DND-41 (cell line): ENCODE data around the gene ITSN2.
A peak's percentile ranks its signal among the peaks of the same experiment; 100 is the strongest.

Experiments used
- ATAC-seq: fragments of 200-7000 bp; cut with Tn5 transposase; 3 replicates; pipeline ENCODE4 v1.9.1; 2021; ENCODE audit warnings: low read depth; ENCODE audit not compliant: insufficient read depth
- DNase-seq: peaks from one replicate; pipeline ENCODE4 v3.0.0-alpha.2; 2020
- H2AFZ ChIP-seq: 2 replicates; pipeline ENCODE4 v1.6.0; 2012; ENCODE audit warnings: low read depth, low read length
- H3K27ac ChIP-seq: 2 replicates; pipeline ENCODE4 v1.5.1; 2012; ENCODE audit warnings: low read length, inconsistent platforms
- H3K27me3 ChIP-seq: fragments of 200-600 bp; sonication (generic); 2 replicates; pipeline ENCODE4 v1.6.0; 2012; ENCODE audit warnings: low read length, mild to moderate bottlenecking, inconsistent platforms; ENCODE audit not compliant: insufficient read depth, poor library complexity
- H3K36me3 ChIP-seq: 2 replicates; pipeline ENCODE4 v1.5.1; 2012; ENCODE audit warnings: low read length, inconsistent platforms; ENCODE audit not compliant: insufficient read depth
- H3K4me1 ChIP-seq: 2 replicates; pipeline ENCODE4 v1.5.1; 2012; ENCODE audit warnings: mild to moderate bottlenecking, low read length; ENCODE audit not compliant: insufficient read depth
- H3K4me2 ChIP-seq: 2 replicates; pipeline ENCODE4 v1.6.0; 2012; ENCODE audit warnings: mild to moderate bottlenecking, moderate library complexity, low read length, inconsistent platforms; ENCODE audit not compliant: insufficient read depth
- H3K4me3 ChIP-seq, 2 experiments: fragments of 200-600 bp in 1 of 2; shearing (Covaris generic) in 1 of 2; 2 replicates each; pipeline ENCODE4 v1.5.1; 2012 to 2016; ENCODE audit warnings: inconsistent platforms in 2 of 2, low read length in 2 of 2, mild to moderate bottlenecking in 2 of 2, low read depth in 1 of 2, moderate library complexity in 1 of 2
- H3K79me2 ChIP-seq: 2 replicates; pipeline ENCODE4 v1.6.0; 2012; ENCODE audit warnings: low read length, inconsistent platforms; ENCODE audit not compliant: insufficient read depth
- H3K9ac ChIP-seq: 2 replicates; pipeline ENCODE4 v1.6.0; 2012; ENCODE audit warnings: low read depth, mild to moderate bottlenecking, inconsistent platforms, low read length, moderate library complexity
- H3K9me3 ChIP-seq: 2 replicates; pipeline ENCODE4 v1.5.1; 2012; ENCODE audit warnings: low read length, moderate library complexity, mild to moderate bottlenecking, inconsistent platforms; ENCODE audit not compliant: insufficient read depth, severe bottlenecking
- H4K20me1 ChIP-seq: 2 replicates; pipeline ENCODE4 v1.6.0; 2012; ENCODE audit warnings: low read length; ENCODE audit not compliant: insufficient read depth
- EZH2 ChIP-seq: IDR thresholded peaks from 3 replicates; pipeline ENCODE4 v1.6.1; 2012; ENCODE audit warnings: borderline replicate concordance, low read depth, mild to moderate bottlenecking, moderate library complexity, low read length, inconsistent platforms; ENCODE audit not compliant: severe bottlenecking
- TF ChIP-seq, protein P1 (sequence below): IDR thresholded peaks from 2 replicates; pipeline ENCODE4 v1.5.1; 2012; ENCODE audit warnings: borderline replicate concordance, low read length, moderate library complexity, mild to moderate bottlenecking; ENCODE audit not compliant: poor library complexity, severe bottlenecking; ENCODE audit errors: extremely low read depth

ITSN2 gene

DNA sequence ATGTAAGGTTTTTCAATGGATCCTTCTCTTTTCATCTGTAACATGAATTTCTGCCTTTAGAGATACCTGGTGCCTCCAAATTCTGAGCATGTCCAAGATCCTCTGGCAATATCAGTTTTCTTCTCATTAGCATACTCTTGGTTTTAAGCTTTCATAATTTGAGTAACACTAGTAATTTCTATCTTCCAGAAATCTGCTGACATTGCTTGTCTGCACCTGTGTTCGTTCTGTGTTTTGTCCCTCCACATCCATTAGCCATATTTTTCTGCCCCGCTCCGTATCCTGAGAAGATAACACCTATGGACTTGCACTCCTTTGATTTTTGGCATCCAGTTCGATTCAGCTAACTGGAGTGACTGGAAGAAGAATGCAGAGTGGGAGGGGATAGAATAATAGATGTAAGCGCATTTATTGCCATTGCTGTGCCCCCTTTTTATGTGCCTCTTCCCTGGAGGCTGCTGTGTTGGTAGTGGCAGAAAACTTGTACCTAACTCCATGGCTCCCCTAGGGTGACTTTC is 32.3 kb upstream of the ITSN2 start:
- no peaks in the 10 kb centered on the region for H3K36me3 ChIP-seq
- H3K4me2 ChIP-seq = no peak overlapping the region
- H3K4me3 ChIP-seq = no peak overlapping the region
- no peak overlapping the region for H2AFZ ChIP-seq
- no peaks in the 10 kb centered on the region for H3K79me2 ChIP-seq
- H3K9ac ChIP-seq = no peak overlapping the region
- H3K27me3 ChIP-seq = no peaks in the 10 kb centered on the region
- H4K20me1 ChIP-seq = no peaks in the 10 kb centered on the region
- TF ChIP-seq EZH2 = no peak
- TF ChIP-seq, protein P1, sequence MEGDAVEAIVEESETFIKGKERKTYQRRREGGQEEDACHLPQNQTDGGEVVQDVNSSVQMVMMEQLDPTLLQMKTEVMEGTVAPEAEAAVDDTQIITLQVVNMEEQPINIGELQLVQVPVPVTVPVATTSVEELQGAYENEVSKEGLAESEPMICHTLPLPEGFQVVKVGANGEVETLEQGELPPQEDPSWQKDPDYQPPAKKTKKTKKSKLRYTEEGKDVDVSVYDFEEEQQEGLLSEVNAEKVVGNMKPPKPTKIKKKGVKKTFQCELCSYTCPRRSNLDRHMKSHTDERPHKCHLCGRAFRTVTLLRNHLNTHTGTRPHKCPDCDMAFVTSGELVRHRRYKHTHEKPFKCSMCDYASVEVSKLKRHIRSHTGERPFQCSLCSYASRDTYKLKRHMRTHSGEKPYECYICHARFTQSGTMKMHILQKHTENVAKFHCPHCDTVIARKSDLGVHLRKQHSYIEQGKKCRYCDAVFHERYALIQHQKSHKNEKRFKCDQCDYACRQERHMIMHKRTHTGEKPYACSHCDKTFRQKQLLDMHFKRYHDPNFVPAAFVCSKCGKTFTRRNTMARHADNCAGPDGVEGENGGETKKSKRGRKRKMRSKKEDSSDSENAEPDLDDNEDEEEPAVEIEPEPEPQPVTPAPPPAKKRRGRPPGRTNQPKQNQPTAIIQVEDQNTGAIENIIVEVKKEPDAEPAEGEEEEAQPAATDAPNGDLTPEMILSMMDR = no peak
- H3K9me3 ChIP-seq = no peaks in the 10 kb centered on the region
- H3K27ac ChIP-seq = no peak overlapping the region
- DNase-seq (no peak), ATAC-seq (no peak)
- no peaks in the 10 kb centered on the region for H3K4me1 ChIP-seq

DNA sequence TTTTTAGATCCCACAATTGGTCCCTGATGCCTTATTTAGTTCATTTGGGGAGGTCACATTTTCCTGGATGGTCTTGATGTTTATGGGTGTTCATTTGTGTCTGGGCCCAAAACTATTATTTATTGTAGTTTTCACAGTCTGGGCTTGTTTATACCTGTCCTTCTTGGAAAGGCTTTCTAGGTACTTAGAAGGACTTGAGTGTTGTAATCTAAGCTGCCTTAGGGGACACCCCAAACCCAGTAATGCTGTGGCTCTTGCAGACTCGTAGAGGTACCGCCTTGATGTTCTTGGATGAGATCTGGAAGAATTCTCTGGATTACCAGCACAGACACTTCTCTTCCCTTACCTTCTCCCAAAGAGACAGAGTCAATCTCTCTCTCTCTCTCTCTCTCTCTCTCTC is 25.0 kb upstream of the ITSN2 start:
- no peaks in the 10 kb centered on the region for H3K4me1 ChIP-seq
- TF ChIP-seq, protein P1 = no peak
- TF ChIP-seq EZH2 = no peak
- no peaks in the 10 kb centered on the region for H4K20me1 ChIP-seq
- H3K9me3 ChIP-seq = no peaks in the 10 kb centered on the region
- H3K9ac ChIP-seq = no peak overlapping the region
- no peaks in the 10 kb centered on the region for H3K79me2 ChIP-seq
- no peak for DNase-seq
- no peak overlapping the region for H3K4me3 ChIP-seq
- no peaks in the 10 kb centered on the region for H3K36me3 ChIP-seq
- peak; percentile 5; the same call in 1 of the 3 replicates for ATAC-seq
- H3K4me2 ChIP-seq = no peak overlapping the region
- no peak overlapping the region for H3K27ac ChIP-seq
- no peaks in the 10 kb centered on the region for H3K27me3 ChIP-seq
- no peak overlapping the region for H2AFZ ChIP-seq

DNA sequence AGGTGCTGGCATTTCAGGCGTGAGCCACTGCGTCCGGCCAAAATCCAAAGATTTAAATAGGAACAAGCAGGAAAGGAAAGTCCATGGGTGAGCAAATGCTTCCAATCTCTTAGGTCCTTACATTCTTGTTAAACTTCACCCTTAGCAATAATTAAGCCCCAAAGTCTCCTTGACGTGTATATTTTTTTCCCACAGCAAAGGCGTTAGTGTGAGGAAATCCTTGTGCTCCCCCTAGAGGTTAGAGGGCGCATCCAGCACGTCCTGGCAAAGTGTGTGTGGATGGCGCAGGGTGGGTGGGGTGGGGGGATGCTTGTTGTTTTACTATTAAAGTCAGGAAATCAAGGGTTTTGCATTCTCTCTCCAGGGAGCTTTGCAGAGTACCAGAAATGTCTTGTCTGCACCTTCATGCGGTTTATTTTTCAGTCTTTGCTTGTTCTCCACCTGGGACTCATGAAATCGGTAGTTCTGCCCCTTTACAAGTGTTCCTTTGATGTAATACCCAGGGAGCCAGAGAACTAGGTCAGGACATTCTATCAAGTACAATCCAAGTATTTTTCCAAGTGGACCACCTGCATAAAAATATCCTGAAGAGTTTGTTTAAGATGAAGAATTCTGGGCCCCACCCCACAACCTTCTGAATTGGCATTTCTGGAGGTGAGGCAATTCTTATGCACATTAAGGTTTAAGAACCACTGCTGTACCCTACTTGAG is 22.2 kb upstream of the ITSN2 start:
- ATAC-seq (peak; percentile 98), DNase-seq (peak; percentile 70)
- Histone ChIP-seq H3K27ac (no peak overlapping the region), H4K20me1 (no peaks in the 10 kb centered on the region), H3K4me3 (no peak overlapping the region), H3K27me3 (no peaks in the 10 kb centered on the region), H3K4me1 (no peaks in the 10 kb centered on the region), H2AFZ (no peak overlapping the region), H3K36me3 (no peaks in the 10 kb centered on the region), H3K4me2 (no peak overlapping the region), H3K79me2 (no peaks in the 10 kb centered on the region), H3K9me3 (no peaks in the 10 kb centered on the region), H3K9ac (no peak overlapping the region)
- TF ChIP-seq, protein P1 = peak; percentile 79
- TF ChIP-seq EZH2 = no peak
